GM23338 (cell line): Measurements from ENCODE around the gene TASL. TPM values are rescaled to one million over a fixed set of nuclear protein-coding genes. Genes with fewer than 3 reads are reported as not detected.

Source experiments
- ATAC-seq: fragments of 200-7000 bp; cut with Tn5 transposase; 3 replicates; pipeline ENCODE4 v1.9.1; 2020
- DNase-seq: peaks from one replicate; pipeline ENCODE4 v3.0.0-alpha.2; 2015; ENCODE audit warnings: low spot score
- H2AFZ ChIP-seq: fragments of 200-600 bp; sonication (generic); 2 replicates; pipeline ENCODE4 v1.8.0; 2016; ENCODE audit warnings: antibody characterized with exemption, mild to moderate bottlenecking, moderate library complexity
- H3F3A ChIP-seq: fragments of 200-600 bp; sonication (generic); replicated peaks from 2 replicates; pipeline ENCODE4 v1.8.0; 2017; ENCODE audit warnings: antibody characterized with exemption, mixed run types, low read depth
- H3K27ac ChIP-seq: fragments of 200-600 bp; sonication (generic); 2 replicates; pipeline ENCODE4 v1.6.1; 2016; ENCODE audit warnings: low read depth
- H3K27me3 ChIP-seq: fragments of 200-600 bp; sonication (generic); 2 replicates; pipeline ENCODE4 v1.8.0; 2016; ENCODE audit warnings: mild to moderate bottlenecking, mixed run types, moderate library complexity; ENCODE audit not compliant: insufficient read depth
- H3K36me3 ChIP-seq: fragments of 200-600 bp; sonication (generic); 2 replicates; pipeline ENCODE4 v1.8.0; 2016; ENCODE audit warnings: mild to moderate bottlenecking; ENCODE audit not compliant: insufficient read depth
- H3K4me1 ChIP-seq: fragments of 200-600 bp; sonication (generic); 2 replicates; pipeline ENCODE4 v1.8.0; 2016; ENCODE audit warnings: mild to moderate bottlenecking, moderate library complexity; ENCODE audit not compliant: insufficient read depth
- H3K4me2 ChIP-seq: fragments of 200-600 bp; sonication (generic); 2 replicates; pipeline ENCODE4 v1.7.1; 2017; ENCODE audit warnings: mixed run types
- H3K4me3 ChIP-seq: fragments of 200-600 bp; sonication (generic); 2 replicates; pipeline ENCODE4 v1.6.1; 2016; ENCODE audit warnings: mixed run types
- H3K79me2 ChIP-seq: fragments of 200-600 bp; sonication (generic); replicated peaks from 2 replicates; pipeline ENCODE4 v1.8.0; 2017; ENCODE audit warnings: mild to moderate bottlenecking; ENCODE audit not compliant: insufficient read depth
- H3K9me2 ChIP-seq: fragments of 200-600 bp; sonication (generic); 2 replicates; pipeline ENCODE4 v1.8.0; 2017; ENCODE audit not compliant: insufficient read depth
- H4K20me1 ChIP-seq: fragments of 200-600 bp; sonication (generic); replicated peaks from 2 replicates; pipeline ENCODE4 v1.8.0; 2017; ENCODE audit warnings: mild to moderate bottlenecking; ENCODE audit not compliant: insufficient read depth
- H3K27ac Mint-ChIP-seq: 2 replicates; pipeline ENCODE4 v1.8.0; 2020; ENCODE audit warnings: inconsistent platforms, mild to moderate bottlenecking, moderate library complexity, mixed read lengths
- H3K27me3 Mint-ChIP-seq: 3 replicates; pipeline ENCODE4 v1.8.0; 2022; ENCODE audit warnings: low read depth, mild to moderate bottlenecking, moderate library complexity, mixed read lengths, inconsistent platforms; ENCODE audit not compliant: insufficient read depth, poor library complexity
- H3K36me3 Mint-ChIP-seq: 3 replicates; pipeline ENCODE4 v1.8.0; 2021; ENCODE audit warnings: low read depth, mild to moderate bottlenecking, inconsistent platforms, moderate library complexity, mixed read lengths
- H3K4me1 Mint-ChIP-seq: 3 replicates; pipeline ENCODE4 v1.8.0; 2020; ENCODE audit warnings: mild to moderate bottlenecking, inconsistent platforms, mixed read lengths
- H3K4me3 Mint-ChIP-seq: 3 replicates; pipeline ENCODE4 v1.8.0; 2021; ENCODE audit warnings: moderate library complexity, mild to moderate bottlenecking, inconsistent platforms, mixed read lengths
- H3K9me3 Mint-ChIP-seq: 3 replicates; pipeline ENCODE4 v1.8.0; 2020; ENCODE audit warnings: moderate library complexity, mild to moderate bottlenecking, inconsistent platforms, mixed read lengths
- CREB1 ChIP-seq: fragments of 250-450 bp; sonication (Bioruptor Pico); IDR thresholded peaks from 2 replicates; pipeline ENCODE4 v1.5.0; 2020; ENCODE audit warnings: low read depth, mild to moderate bottlenecking, moderate library complexity
- CTCF ChIP-seq, 2 experiments: fragments of 200-600 bp in 1 of 2; sonication (generic) in 1 of 2; conservative IDR thresholded peaks; 2 replicates each; pipeline versions ENCODE4 v1.5.1 to v1.6.1; 2016 to 2017; ENCODE audit warnings: antibody characterized with exemption in 2 of 2, low read depth in 2 of 2, mild to moderate bottlenecking in 2 of 2, moderate library complexity in 1 of 2
- ETS1 ChIP-seq: IDR thresholded peaks from 2 replicates; pipeline ENCODE4 v1.6.1; 2016; ENCODE audit warnings: antibody characterized with exemption
- EZH2 ChIP-seq: fragments of 200-600 bp; sonication (generic); IDR thresholded peaks from one replicate; pipeline ENCODE4 v1.8.0; 2017; ENCODE audit warnings: antibody characterized with exemption, mild to moderate bottlenecking, low read depth; ENCODE audit not compliant: unreplicated experiment
- EZH2phosphoT487 ChIP-seq: fragments of 200-600 bp; sonication (generic); IDR thresholded peaks from one replicate; pipeline ENCODE4 v1.8.1; 2018; ENCODE audit warnings: antibody characterized with exemption; ENCODE audit not compliant: unreplicated experiment
- JUNB ChIP-seq: IDR thresholded peaks from one replicate; pipeline ENCODE4 v1.6.1; 2016; ENCODE audit warnings: antibody characterized with exemption; ENCODE audit not compliant: unreplicated experiment
- NANOG ChIP-seq: IDR thresholded peaks from 2 replicates; pipeline ENCODE4 v1.6.1; 2016; ENCODE audit warnings: antibody characterized with exemption, borderline replicate concordance
- POLR2AphosphoS5 ChIP-seq: IDR thresholded peaks from 2 replicates; pipeline ENCODE4 v1.6.1; 2016; ENCODE audit warnings: antibody characterized with exemption, low read depth
- REST ChIP-seq: IDR thresholded peaks from one replicate; pipeline ENCODE4 v1.6.1; 2018; ENCODE audit warnings: antibody characterized with exemption; ENCODE audit not compliant: unreplicated experiment
- STAT1 ChIP-seq: IDR thresholded peaks from one replicate; pipeline ENCODE4 v1.6.1; 2016; ENCODE audit warnings: antibody characterized with exemption; ENCODE audit not compliant: unreplicated experiment
- ZNF114 ChIP-seq: fragments of 250-450 bp; sonication (Bioruptor Pico); IDR thresholded peaks from 2 replicates; pipeline ENCODE4 v1.5.0; 2020; ENCODE audit warnings: mild to moderate bottlenecking, moderate library complexity
- ZNF331 ChIP-seq: fragments of 250-450 bp; sonication (Bioruptor Pico); IDR thresholded peaks from 2 replicates; pipeline ENCODE4 v1.5.0; 2020; ENCODE audit warnings: low read depth, mild to moderate bottlenecking, moderate library complexity
- ZNF462 ChIP-seq: fragments of 250-450 bp; sonication (Bioruptor Pico); IDR thresholded peaks from 2 replicates; pipeline ENCODE4 v1.5.0; 2020; ENCODE audit warnings: mild to moderate bottlenecking, moderate library complexity
- polyA plus RNA-seq: library from polyadenylated mRNA; unstranded; fragments of >200 nt; fragmentation: Nextera tagmentation; extraction: Ambion mirVana; gene quantifications from 2 replicates; pipeline ENCODE4 v1.2.1, GENCODE V29; 2016
- total RNA-seq: library from RNA; depleted of rRNA; stranded (reverse); fragments of >200 nt; shearing (Covaris generic); gene quantifications from 2 replicates; pipeline ENCODE4 v1.2.3, GENCODE V29; 2014

The TASL gene
- total and polyA plus RNA-seq, 2 experiments from 2014 or later: not detected

- Histone ChIP-seq H3K79me2 (no peaks in the 10 kb centered on the region), H2AFZ (no peak overlapping the region), H3F3A (no peaks in the 10 kb centered on the region), H3K4me2 (no peak overlapping the region), H4K20me1 (no peaks in the 10 kb centered on the region), H3K27me3 (no peaks in the 10 kb centered on the region), H3K36me3 (no peaks in the 10 kb centered on the region), H3K4me1 (no peaks in the 10 kb centered on the region), H3K4me3 (no peak overlapping the region), H3K9me2 (no peaks in the 10 kb centered on the region), H3K27ac (no peak overlapping the region)
- Mint-ChIP-seq H3K36me3 (no peaks in the 10 kb centered on the region), H3K9me3 (no peaks in the 10 kb centered on the region), H3K27me3 (no peaks in the 10 kb centered on the region), H3K4me3 (no peak overlapping the region), H3K27ac (no peak overlapping the region), H3K4me1 (peaks cover 6% of the 10 kb centered on the region)
- no peak for TF ChIP-seq CTCF (conservative IDR thresholded peaks at IDR 0.05; ENCODE audit: low read depth in 2 of 2)
- TF ChIP-seq POLR2AphosphoS5: no peak
- TF ChIP-seq REST: no peak
- no peak for TF ChIP-seq STAT1
- no peak for TF ChIP-seq ZNF462 (CRISPR knock-in tag)
- no peak for TF ChIP-seq ZNF114
- no peak for TF ChIP-seq CREB1
- no peak for TF ChIP-seq EZH2
- TF ChIP-seq JUNB: no peak
- TF ChIP-seq ZNF331: no peak
- no peak for TF ChIP-seq NANOG
- no peak for TF ChIP-seq EZH2phosphoT487
- TF ChIP-seq ETS1: no peak
- no peak for DNase-seq
- ATAC-seq: no peak
These were observed 11.8 kb upstream of the TASL start for GRCh38 chrX:30589146-30589888.
